Osteocyte (in vitro differentiated cells): Measurements from ENCODE around the gene KPTN. TPM values are rescaled to one million over a fixed set of nuclear protein-coding genes. Genes with fewer than 3 reads are reported as not detected.

Experiments
- DNase-seq: peaks from one replicate; pipeline ENCODE4 v3.0.0; 2021; ENCODE audit warnings: mixed read lengths; ENCODE audit not compliant: unreplicated experiment; ENCODE audit errors: extremely low spot score
- H3K27ac Mint-ChIP-seq: one replicate; pipeline ENCODE4 v1.8.0; 2021; ENCODE audit warnings: mild to moderate bottlenecking, mixed read lengths; ENCODE audit not compliant: unreplicated experiment
- H3K27me3 Mint-ChIP-seq: one replicate; pipeline ENCODE4 v1.8.0; 2021; ENCODE audit warnings: mixed read lengths; ENCODE audit not compliant: unreplicated experiment
- H3K36me3 Mint-ChIP-seq: one replicate; pipeline ENCODE4 v1.8.0; 2021; ENCODE audit warnings: mixed read lengths; ENCODE audit not compliant: unreplicated experiment
- H3K4me1 Mint-ChIP-seq: one replicate; pipeline ENCODE4 v1.8.0; 2021; ENCODE audit warnings: mixed read lengths; ENCODE audit not compliant: unreplicated experiment
- H3K4me3 Mint-ChIP-seq: one replicate; pipeline ENCODE4 v1.8.0; 2021; ENCODE audit warnings: mild to moderate bottlenecking, moderate library complexity, mixed read lengths; ENCODE audit not compliant: unreplicated experiment
- H3K9me3 Mint-ChIP-seq: one replicate; pipeline ENCODE4 v1.8.0; 2021; ENCODE audit warnings: mixed read lengths; ENCODE audit not compliant: unreplicated experiment
- CTCF ChIP-seq: fragments of 200-600 bp; sonication (generic); IDR thresholded peaks from 2 replicates; pipeline ENCODE4 v1.5.0; 2021; ENCODE audit warnings: antibody characterized with exemption, mild to moderate bottlenecking, moderate library complexity
- total RNA-seq: library from RNA; stranded (reverse); gene quantifications from 2 replicates; pipeline ENCODE4 v1.2.1, GENCODE V29; 2021

The KPTN gene
- total RNA-seq, 1 donor from 2014 or later: 14.5 TPM

- H3K4me1 Mint-ChIP-seq: peaks cover 17% of the 10 kb centered on the region
- no peak for TF ChIP-seq CTCF
- peak overlapping the region; percentile 65 for H3K4me3 Mint-ChIP-seq
- no peaks in the 10 kb centered on the region for H3K9me3 Mint-ChIP-seq
- H3K36me3 Mint-ChIP-seq: no peaks in the 10 kb centered on the region
- no peak for DNase-seq
- H3K27ac Mint-ChIP-seq: no peak overlapping the region
- H3K27me3 Mint-ChIP-seq: peaks cover 79% of the 10 kb centered on the region
Measured at GRCh38 chr19:47445937-47446402, 38.0 kb downstream of the KPTN start.

GRCh38 chr19:47445527-47445926, 38.5 kb downstream of the KPTN start:
- Mint-ChIP-seq H3K27me3 (peaks cover 77% of the 10 kb centered on the region), H3K4me1 (peaks cover 17% of the 10 kb centered on the region), H3K27ac (no peak overlapping the region), H3K36me3 (no peaks in the 10 kb centered on the region), H3K4me3 (peak overlapping the region; percentile 65), H3K9me3 (no peaks in the 10 kb centered on the region)
- no peak for DNase-seq
- TF ChIP-seq CTCF: no peak

GRCh38 chr19:47444388-47444821, 39.6 kb downstream of the KPTN start:
- Mint-ChIP-seq H3K4me3 (no peak overlapping the region), H3K27me3 (peaks cover 74% of the 10 kb centered on the region), H3K36me3 (no peaks in the 10 kb centered on the region), H3K9me3 (no peaks in the 10 kb centered on the region), H3K27ac (no peak overlapping the region), H3K4me1 (peaks cover 17% of the 10 kb centered on the region)
- TF ChIP-seq CTCF: no peak
- no peak for DNase-seq

- H3K36me3 Mint-ChIP-seq: no peaks in the 10 kb centered on the region
- H3K27ac Mint-ChIP-seq: no peak overlapping the region
- H3K4me1 Mint-ChIP-seq: peaks cover 15% of the 10 kb centered on the region
Measured at GRCh38 chr19:47443331-47443730, 40.7 kb downstream of the KPTN start.

GRCh38 chr19:47438793-47439220, 45.2 kb downstream of the KPTN start:
- no peaks in the 10 kb centered on the region for H3K9me3 Mint-ChIP-seq
- no peak for DNase-seq
- H3K27ac Mint-ChIP-seq: no peak overlapping the region
- H3K36me3 Mint-ChIP-seq: no peaks in the 10 kb centered on the region
- H3K27me3 Mint-ChIP-seq: peaks cover 25% of the 10 kb centered on the region
- TF ChIP-seq CTCF: no peak
- peaks cover 3% of the 10 kb centered on the region for H3K4me1 Mint-ChIP-seq
- H3K4me3 Mint-ChIP-seq: no peak overlapping the region

More at GRCh38 chr19:47443331-47443730, 40.7 kb downstream of the KPTN start:
- Mint-ChIP-seq H3K4me3 (no peak overlapping the region), H3K27me3 (peaks cover 63% of the 10 kb centered on the region), H3K9me3 (no peaks in the 10 kb centered on the region)
- no peak for DNase-seq
- no peak for TF ChIP-seq CTCF
